Activated CD4-positive, alpha-beta T cell treated with anti-CD3 and anti-CD28 coated beads, Interleukin-2, Interleukin-6, amounts not matched to agents 100 ng/mL and 50 ng/mL, durations not matched to agents 16 hours and 8 hours (primary cell): ENCODE measurements around the gene ABHD11.
"Not testable (repeated sequence)": the region's sequence is repeated elsewhere in the genome, so short reads cannot be mapped to it uniquely, and the experiment has no call there.

ENCODE experiments used
- DNase-seq: peaks from one replicate; pipeline ENCODE4 v3.0.0-alpha.2; 2020

Gene ABHD11

GRCh38 chr7:73718905-73719805 lies 19.4 kb downstream of the ABHD11 start, which contains the start of gene STX1A:
STX1A (minus strand) TSS chr7:73719669; CDS start chr7:73719631, 38 bp downstream.
- DNase-seq, result peak; percentile 80

GRCh38 chr7:73718438-73718881 lies 20.1 kb downstream of the ABHD11 start:
- DNase-seq, result peak; percentile 17

GRCh38 chr7:73717991-73718405 lies 20.6 kb downstream of the ABHD11 start:
- DNase-seq, result peak; percentile 87

- DNase-seq, result no peak
Measured at GRCh38 chr7:73717025-73717807, 21.4 kb downstream of the ABHD11 start.

- DNase-seq, result no peak
Measured at GRCh38 chr7:73716318-73716890, 22.2 kb downstream of the ABHD11 start.

GRCh38 chr7:73715648-73716317 lies 22.8 kb downstream of the ABHD11 start:
- peak; percentile 82 for DNase-seq

- DNase-seq, result not testable (repeated sequence)
Measured at GRCh38 chr7:73713319-73713718, 25.3 kb downstream of the ABHD11 start.

- no peak for DNase-seq
Measured at GRCh38 chr7:73712773-73713172, 25.8 kb downstream of the ABHD11 start.

- no peak for DNase-seq
Measured at GRCh38 chr7:73708961-73709549, 29.5 kb downstream of the ABHD11 start.

GRCh38 chr7:73707045-73707631 lies 31.5 kb downstream of the ABHD11 start:
- peak; percentile 35 for DNase-seq

- peak; percentile 65 for DNase-seq
Measured at GRCh38 chr7:73706126-73707044, 32.2 kb downstream of the ABHD11 start.

- DNase-seq, result no peak
Measured at GRCh38 chr7:73705551-73705920, 33.1 kb downstream of the ABHD11 start.

- no peak for DNase-seq
Measured at GRCh38 chr7:73704640-73705550, 33.7 kb downstream of the ABHD11 start.

- DNase-seq, result peak; percentile 42
Measured at GRCh38 chr7:73703757-73704639, 34.6 kb downstream of the ABHD11 start.

- no peak for DNase-seq
Measured at GRCh38 chr7:73703225-73703624, 35.4 kb downstream of the ABHD11 start.

GRCh38 chr7:73702665-73703064 lies 35.9 kb downstream of the ABHD11 start:
- DNase-seq, result no peak

GRCh38 chr7:73702226-73702625 lies 36.4 kb downstream of the ABHD11 start:
- no peak for DNase-seq

- peak; percentile 43 for DNase-seq
Measured at GRCh38 chr7:73701357-73701995, 37.1 kb downstream of the ABHD11 start.
